ENCODE data around the gene MEF2D. TPM values are rescaled to one million over a fixed set of nuclear protein-coding genes. Genes with fewer than 3 reads are reported as not detected.

Gene MEF2D
- total RNA-seq, 1 donor from 2014 or later, result 7.8 TPM

DNA sequence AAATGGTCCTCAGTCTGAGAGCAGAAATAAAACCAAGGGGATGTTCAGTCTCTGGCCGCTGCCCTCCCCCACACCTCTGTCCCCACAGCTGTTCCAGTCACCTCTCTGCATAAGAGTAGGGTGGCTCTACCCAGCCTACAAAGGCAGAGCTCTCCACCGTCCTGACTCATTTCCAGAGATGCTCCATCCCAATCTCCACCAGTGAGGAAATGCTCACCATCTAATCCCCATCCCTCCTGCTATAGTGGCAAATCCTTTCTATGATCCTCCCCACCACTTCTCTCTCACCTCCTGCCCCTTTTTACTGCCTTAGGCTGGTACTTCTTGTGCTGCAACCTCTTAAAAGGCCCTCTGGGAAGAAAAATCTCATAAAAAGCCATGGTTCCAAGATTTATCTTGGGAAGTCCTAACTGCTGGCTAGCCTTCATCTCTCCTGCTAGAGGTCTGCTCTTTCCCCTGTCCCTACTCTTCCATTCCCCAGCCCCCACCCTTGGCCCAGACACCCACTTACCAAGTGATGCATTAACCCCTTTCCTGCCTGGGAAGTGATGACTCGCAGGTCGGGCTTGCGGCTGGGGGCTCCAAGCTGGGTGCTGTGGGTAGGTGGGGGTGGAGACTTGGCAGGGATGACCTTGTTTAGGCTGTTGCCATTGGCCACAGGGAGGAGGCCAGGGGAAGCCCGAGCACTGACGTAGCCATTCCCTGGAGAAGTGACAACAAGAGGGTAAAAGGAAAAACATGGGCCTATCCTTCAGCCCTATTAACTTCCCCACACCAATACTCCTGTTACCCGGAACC, 23.9 kb downstream of the MEF2D start:
- no peaks in the 10 kb centered on the region for H3K9me3 ChIP-seq (ENCODE audit: control insufficient read depth in 3 of 3, low read length in 3 of 3)
- H3K9ac ChIP-seq (ENCODE audit: low read depth in 1 of 3, low read length in 3 of 3), result peak overlapping the region; percentile 2 to 83 (median 69)
- H3K36me3 ChIP-seq (ENCODE audit: control insufficient read depth in 3 of 3, insufficient read depth in 3 of 3, low read length in 3 of 3), result peaks cover 87 to 93% (median 90%) of the 10 kb centered on the region in 3 donors
- H3K4me3 ChIP-seq (ENCODE audit: low read length in 3 of 3), result peak overlapping the region in 2 of 3 donors; percentile 44 to 56
- no peaks in the 10 kb centered on the region for H3K27me3 ChIP-seq (ENCODE audit: control insufficient read depth in 3 of 3, insufficient read depth in 3 of 3, low read length in 3 of 3)
- peaks cover 71 to 91% (median 91%) of the 10 kb centered on the region in 3 donors for H3K4me1 ChIP-seq (ENCODE audit: control insufficient read depth in 3 of 3, insufficient read depth in 3 of 3, low read length in 3 of 3)
- H3K27ac ChIP-seq (ENCODE audit: low read depth, low read length), result peak overlapping the region; percentile 94

DNA sequence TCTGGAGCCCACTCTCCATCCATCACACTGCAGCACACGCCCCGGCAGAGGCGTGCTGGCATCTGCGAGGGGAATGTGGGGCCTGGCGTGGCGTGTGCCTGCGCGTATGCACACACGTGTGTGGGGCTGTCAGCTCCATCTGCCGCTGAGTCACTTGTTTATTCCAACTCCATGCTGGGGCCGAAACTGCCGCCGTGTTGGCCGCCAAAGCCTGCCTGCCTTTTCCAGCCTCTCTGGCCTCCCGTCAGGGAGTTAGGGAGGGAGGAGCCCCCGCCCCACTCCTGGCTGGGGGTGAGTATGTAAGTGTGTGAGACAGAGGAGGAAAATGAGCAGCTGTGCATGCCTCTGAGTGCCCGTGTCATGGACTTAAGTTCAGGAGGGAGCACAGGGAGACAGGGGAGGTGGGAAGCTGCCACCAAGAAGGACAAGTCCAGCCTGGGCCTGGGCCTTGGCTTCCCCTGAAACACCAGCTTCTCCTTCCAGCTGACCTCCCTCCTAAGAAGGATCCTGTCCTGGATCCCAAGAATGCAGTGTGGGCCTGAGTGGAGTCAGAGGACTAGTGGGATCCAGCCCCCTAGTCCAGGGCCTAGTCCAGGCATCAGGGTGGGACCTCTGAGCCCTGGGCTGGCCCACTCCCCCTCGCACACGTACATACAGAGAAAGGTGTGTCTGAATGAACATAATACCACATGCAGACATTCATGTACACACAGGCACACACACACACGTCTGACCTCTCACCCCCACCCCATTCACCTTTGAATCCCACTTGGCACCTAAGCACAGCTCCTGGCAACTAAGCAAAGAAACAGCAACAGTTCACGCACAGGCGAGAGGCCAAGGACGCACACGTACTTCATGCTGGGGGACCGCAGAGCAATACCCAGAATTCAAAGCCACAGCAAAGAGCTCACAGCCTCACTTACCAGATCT, 24.7 kb downstream of the MEF2D start:
- Histone ChIP-seq H3K36me3 (ENCODE audit: control insufficient read depth in 3 of 3, insufficient read depth in 3 of 3, low read length in 3 of 3) (peaks cover 83 to 89% (median 87%) of the 10 kb centered on the region in 3 donors), H3K27me3 (ENCODE audit: control insufficient read depth in 3 of 3, insufficient read depth in 3 of 3, low read length in 3 of 3) (no peaks in the 10 kb centered on the region), H3K4me1 (ENCODE audit: control insufficient read depth in 3 of 3, insufficient read depth in 3 of 3, low read length in 3 of 3) (peaks cover 67 to 90% (median 89%) of the 10 kb centered on the region in 3 donors), H3K27ac (ENCODE audit: low read depth, low read length) (peak overlapping the region; percentile 94), H3K9me3 (ENCODE audit: control insufficient read depth in 3 of 3, low read length in 3 of 3) (no peaks in the 10 kb centered on the region), H3K4me3 (ENCODE audit: low read length in 3 of 3) (peak overlapping the region in 2 of 3 donors; percentile 44 to 56), H3K9ac (ENCODE audit: low read depth in 1 of 3, low read length in 3 of 3) (peak overlapping the region; percentile 69 to 83 (median 69))

DNA sequence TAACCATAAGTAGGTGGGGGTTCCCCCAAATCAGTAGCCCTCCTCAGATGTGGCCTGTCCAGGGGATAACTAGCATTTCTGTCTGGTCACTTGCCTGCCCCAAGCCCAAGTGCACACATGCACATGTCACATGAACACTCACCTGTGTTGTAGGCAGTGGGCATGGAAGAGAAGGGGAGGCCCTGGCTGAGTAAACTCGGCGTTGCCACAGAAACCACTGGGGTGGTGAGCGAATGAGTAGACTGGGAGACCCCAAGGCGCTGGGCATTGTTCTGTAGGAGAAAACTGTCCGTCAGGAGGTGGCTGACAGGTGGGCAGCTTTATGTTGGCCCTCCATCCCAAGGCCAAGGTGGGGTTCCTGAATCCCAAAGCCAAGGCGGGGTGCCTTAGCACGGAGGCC, 25.6 kb downstream of the MEF2D start:
- Histone ChIP-seq H3K9ac (ENCODE audit: low read depth in 1 of 3, low read length in 3 of 3) (peak overlapping the region; percentile 30 to 83 (median 41)), H3K4me3 (ENCODE audit: low read length in 3 of 3) (peak overlapping the region in 2 of 3 donors; percentile 13 to 52), H3K27me3 (ENCODE audit: control insufficient read depth in 3 of 3, insufficient read depth in 3 of 3, low read length in 3 of 3) (no peaks in the 10 kb centered on the region), H3K4me1 (ENCODE audit: control insufficient read depth in 3 of 3, insufficient read depth in 3 of 3, low read length in 3 of 3) (peaks cover 59 to 88% (median 80%) of the 10 kb centered on the region in 3 donors), H3K27ac (ENCODE audit: low read depth, low read length) (peak overlapping the region; percentile 94), H3K9me3 (ENCODE audit: control insufficient read depth in 3 of 3, low read length in 3 of 3) (no peaks in the 10 kb centered on the region), H3K36me3 (ENCODE audit: control insufficient read depth in 3 of 3, insufficient read depth in 3 of 3, low read length in 3 of 3) (peaks cover 81 to 84% (median 83%) of the 10 kb centered on the region in 3 donors)

DNA sequence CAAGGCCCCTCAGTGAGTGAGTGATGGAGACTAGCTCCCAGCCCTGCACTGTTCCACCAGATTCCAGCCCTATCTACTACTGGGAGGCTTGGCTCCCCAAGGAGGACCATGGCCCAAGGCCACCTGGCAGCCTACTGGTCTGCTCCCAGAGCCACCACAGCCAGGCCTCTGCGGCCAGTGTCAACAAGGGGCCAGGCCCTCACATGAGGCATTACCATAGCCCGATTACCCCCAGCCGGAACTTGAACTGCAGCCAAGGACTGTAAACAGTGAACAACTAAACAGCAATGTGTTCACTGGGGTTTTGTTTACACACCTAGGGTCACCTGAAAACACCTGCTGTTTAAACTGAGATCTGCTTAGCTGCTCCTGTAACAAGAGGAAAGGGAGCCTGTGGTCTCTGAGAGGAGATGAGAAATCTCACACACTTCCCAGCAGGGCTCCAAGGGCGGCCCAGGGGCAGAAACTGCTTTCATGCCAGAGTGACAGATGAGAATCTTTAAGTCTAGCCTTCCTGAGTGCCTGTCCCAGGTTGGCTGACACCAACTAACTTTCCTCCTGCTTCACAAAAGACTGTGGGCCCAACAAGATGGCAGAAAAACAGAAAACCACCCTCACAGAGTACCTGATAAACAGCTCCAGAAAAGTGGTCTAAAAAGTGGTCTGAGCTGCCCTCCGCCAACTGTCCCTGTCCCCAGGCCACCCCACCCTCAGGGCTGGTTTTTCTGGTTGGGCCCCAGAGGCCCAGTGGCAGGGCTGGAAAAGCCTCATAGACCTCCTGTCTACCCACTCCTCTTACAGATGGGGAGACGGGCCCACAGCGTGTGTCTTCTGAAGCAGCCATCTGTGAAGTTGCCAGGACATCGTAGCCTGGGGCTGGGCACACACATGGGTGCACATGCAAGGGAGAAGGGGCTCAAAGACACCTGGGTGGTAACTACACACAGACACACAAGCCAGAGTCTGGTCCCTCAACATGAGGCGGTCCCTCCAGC, 28.8 kb downstream of the MEF2D start:
- peaks cover 76 to 81% (median 76%) of the 10 kb centered on the region in 3 donors for H3K36me3 ChIP-seq (ENCODE audit: control insufficient read depth in 3 of 3, insufficient read depth in 3 of 3, low read length in 3 of 3)
- peak overlapping the region in 2 of 3 donors; percentile 50 to 51 for H3K9ac ChIP-seq (ENCODE audit: low read depth in 1 of 3, low read length in 3 of 3)
- H3K27me3 ChIP-seq (ENCODE audit: control insufficient read depth in 3 of 3, insufficient read depth in 3 of 3, low read length in 3 of 3), result no peaks in the 10 kb centered on the region
- peaks cover 37 to 75% (median 67%) of the 10 kb centered on the region in 3 donors for H3K4me1 ChIP-seq (ENCODE audit: control insufficient read depth in 3 of 3, insufficient read depth in 3 of 3, low read length in 3 of 3)
- peak overlapping the region; percentile 81 for H3K27ac ChIP-seq (ENCODE audit: low read depth, low read length)
- H3K4me3 ChIP-seq (ENCODE audit: low read length in 3 of 3), result no peak overlapping the region
- no peaks in the 10 kb centered on the region for H3K9me3 ChIP-seq (ENCODE audit: control insufficient read depth in 3 of 3, low read length in 3 of 3)

DNA sequence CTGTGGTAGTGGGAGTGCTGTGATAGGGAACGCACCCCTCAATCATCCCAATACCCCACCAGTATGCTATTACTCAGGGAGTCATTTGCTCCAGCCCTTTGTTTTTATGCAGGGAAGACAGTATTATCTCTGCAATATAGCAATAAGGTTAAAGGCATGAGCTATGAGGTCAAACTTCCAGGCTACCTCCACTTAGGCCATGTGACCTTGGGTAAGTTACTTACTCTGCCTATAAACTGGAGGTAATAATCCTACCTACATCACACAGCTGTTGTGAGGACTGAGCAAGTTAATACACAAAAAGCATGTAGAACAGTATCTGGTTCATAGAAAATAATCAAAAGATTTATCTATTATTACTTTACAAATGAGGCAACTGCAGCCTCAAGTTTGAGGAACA, 30.1 kb downstream of the MEF2D start:
- Histone ChIP-seq H3K4me1 (ENCODE audit: control insufficient read depth in 3 of 3, insufficient read depth in 3 of 3, low read length in 3 of 3) (peaks cover 36 to 76% (median 67%) of the 10 kb centered on the region in 3 donors), H3K27ac (ENCODE audit: low read depth, low read length) (no peak overlapping the region), H3K9me3 (ENCODE audit: control insufficient read depth in 3 of 3, low read length in 3 of 3) (no peaks in the 10 kb centered on the region), H3K36me3 (ENCODE audit: control insufficient read depth in 3 of 3, insufficient read depth in 3 of 3, low read length in 3 of 3) (peaks cover 73 to 80% (median 74%) of the 10 kb centered on the region in 3 donors), H3K9ac (ENCODE audit: low read depth in 1 of 3, low read length in 3 of 3) (no peak overlapping the region), H3K27me3 (ENCODE audit: control insufficient read depth in 3 of 3, insufficient read depth in 3 of 3, low read length in 3 of 3) (no peaks in the 10 kb centered on the region), H3K4me3 (ENCODE audit: low read length in 3 of 3) (no peak overlapping the region)

DNA sequence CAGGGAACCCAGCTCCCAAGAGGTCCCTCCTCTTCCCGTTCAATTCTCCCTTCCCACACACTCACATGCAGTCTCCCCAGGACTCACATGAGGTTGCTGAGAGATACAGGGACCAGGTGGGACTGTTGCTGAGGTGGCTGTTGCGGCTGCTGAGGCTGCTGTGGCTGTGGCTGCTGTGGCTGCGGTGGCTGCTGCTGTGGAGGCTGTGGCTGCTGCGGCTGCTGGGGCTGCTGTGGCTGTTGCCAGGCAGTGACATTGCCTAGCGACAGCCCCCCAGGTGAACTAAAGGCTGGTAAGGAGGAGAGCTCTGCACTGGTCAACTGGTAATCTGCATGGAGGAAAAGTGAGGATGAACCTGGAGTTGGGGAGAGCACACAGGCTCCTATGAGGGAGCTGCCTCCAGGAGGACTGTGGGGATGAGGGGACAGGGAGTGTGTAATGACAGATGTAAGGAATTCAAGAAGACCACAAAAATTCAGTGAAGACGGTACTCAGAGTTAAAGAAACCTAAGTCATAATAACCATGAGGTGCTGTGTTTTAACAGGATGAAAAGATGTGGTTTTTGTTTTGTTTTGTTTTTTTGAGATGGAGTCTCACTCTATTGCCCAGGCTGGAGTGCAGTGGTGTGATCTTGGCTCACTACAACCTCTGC, 31.8 kb downstream of the MEF2D start:
- H3K27ac ChIP-seq (ENCODE audit: low read depth, low read length), result peak overlapping the region; percentile 7
- H3K36me3 ChIP-seq (ENCODE audit: control insufficient read depth in 3 of 3, insufficient read depth in 3 of 3, low read length in 3 of 3), result peaks cover 64 to 66% (median 65%) of the 10 kb centered on the region in 3 donors

DNA sequence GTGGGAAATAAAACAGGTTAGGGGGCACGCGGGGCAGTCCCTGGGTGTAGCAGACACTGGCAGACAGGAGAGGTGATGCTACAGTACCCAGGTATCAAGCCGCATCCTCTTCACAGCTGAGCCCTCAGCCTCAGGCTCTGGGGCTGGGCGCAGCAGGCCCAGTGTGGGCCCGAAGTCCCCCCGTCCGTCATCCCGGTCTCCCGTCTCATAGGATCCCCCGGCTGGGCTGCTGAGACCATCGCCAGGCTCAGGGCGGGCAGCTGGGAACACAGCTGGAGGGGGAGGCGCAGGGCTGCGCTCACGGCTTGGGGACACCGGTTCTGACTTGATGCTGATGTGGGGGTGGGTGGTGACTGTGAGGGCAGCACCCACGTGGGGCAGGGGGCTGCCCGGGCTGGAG, 32.7 kb downstream of the MEF2D start:
- Histone ChIP-seq H3K27ac (ENCODE audit: low read depth, low read length) (peak overlapping the region; percentile 25), H3K9ac (ENCODE audit: low read depth in 1 of 3, low read length in 3 of 3) (peak overlapping the region in 1 of 3 donors; percentile 40), H3K4me1 (ENCODE audit: control insufficient read depth in 3 of 3, insufficient read depth in 3 of 3, low read length in 3 of 3) (peaks cover 46 to 75% (median 65%) of the 10 kb centered on the region in 3 donors), H3K9me3 (ENCODE audit: control insufficient read depth in 3 of 3, low read length in 3 of 3) (no peaks in the 10 kb centered on the region), H3K4me3 (ENCODE audit: low read length in 3 of 3) (no peak overlapping the region), H3K36me3 (ENCODE audit: control insufficient read depth in 3 of 3, insufficient read depth in 3 of 3, low read length in 3 of 3) (peaks cover 55 to 58% (median 56%) of the 10 kb centered on the region in 3 donors), H3K27me3 (ENCODE audit: control insufficient read depth in 3 of 3, insufficient read depth in 3 of 3, low read length in 3 of 3) (no peaks in the 10 kb centered on the region)

More for the DNA sequence above, 31.8 kb downstream of the MEF2D start:
- no peaks in the 10 kb centered on the region for H3K27me3 ChIP-seq (ENCODE audit: control insufficient read depth in 3 of 3, insufficient read depth in 3 of 3, low read length in 3 of 3)
- H3K4me1 ChIP-seq (ENCODE audit: control insufficient read depth in 3 of 3, insufficient read depth in 3 of 3, low read length in 3 of 3), result peaks cover 45 to 77% (median 66%) of the 10 kb centered on the region in 3 donors
- no peaks in the 10 kb centered on the region for H3K9me3 ChIP-seq (ENCODE audit: control insufficient read depth in 3 of 3, low read length in 3 of 3)
- H3K4me3 ChIP-seq (ENCODE audit: low read length in 3 of 3), result no peak overlapping the region
- peak overlapping the region in 1 of 3 donors; percentile 55 for H3K9ac ChIP-seq (ENCODE audit: low read depth in 1 of 3, low read length in 3 of 3)

DNA sequence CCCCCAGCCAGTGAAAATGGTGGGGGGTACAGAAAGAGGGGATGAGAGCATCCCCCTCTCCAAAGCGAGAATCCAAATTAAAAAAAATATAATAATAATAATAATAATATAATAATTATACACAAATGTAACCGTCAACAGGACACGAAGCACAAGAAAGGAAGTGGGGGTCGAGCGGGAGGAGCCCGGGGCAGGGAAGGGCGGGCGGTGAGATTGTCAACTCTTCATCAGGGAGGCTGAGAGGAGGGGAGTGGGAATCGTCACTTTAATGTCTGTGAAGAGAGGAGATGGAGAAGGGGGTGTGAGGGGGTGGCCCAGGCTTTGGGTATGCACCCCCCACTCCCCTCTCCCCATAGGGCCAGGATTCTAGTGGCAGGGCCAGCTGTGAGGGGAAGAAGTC, 33.2 kb downstream of the MEF2D start:
- peaks cover 46 to 74% (median 65%) of the 10 kb centered on the region in 3 donors for H3K4me1 ChIP-seq (ENCODE audit: control insufficient read depth in 3 of 3, insufficient read depth in 3 of 3, low read length in 3 of 3)
- peaks cover 53 to 58% (median 56%) of the 10 kb centered on the region in 3 donors for H3K36me3 ChIP-seq (ENCODE audit: control insufficient read depth in 3 of 3, insufficient read depth in 3 of 3, low read length in 3 of 3)
- no peak overlapping the region for H3K4me3 ChIP-seq (ENCODE audit: low read length in 3 of 3)
- no peak overlapping the region for H3K9ac ChIP-seq (ENCODE audit: low read depth in 1 of 3, low read length in 3 of 3)
- no peaks in the 10 kb centered on the region for H3K27me3 ChIP-seq (ENCODE audit: control insufficient read depth in 3 of 3, insufficient read depth in 3 of 3, low read length in 3 of 3)
- H3K27ac ChIP-seq (ENCODE audit: low read depth, low read length), result no peak overlapping the region
- H3K9me3 ChIP-seq (ENCODE audit: control insufficient read depth in 3 of 3, low read length in 3 of 3), result no peaks in the 10 kb centered on the region
